Heart left ventricle (tissue), 13 donors: ENCODE results near the gene KRAS.

ENCODE experiments used
- POLR2A ChIP-seq, 2 donors: fragments of 450-650 bp; IDR thresholded peaks; one replicate each; pipeline ENCODE4 v1.6.1; 2017; ENCODE audit warnings: antibody characterized with exemption in 2 of 2, mild to moderate bottlenecking in 2 of 2, moderate library complexity in 2 of 2
- TF ChIP-seq, protein P1 (sequence below), 12 donors: fragments of 200-600 bp; sonication (generic) in 4 of 12; IDR thresholded peaks; one replicate each; pipeline versions ENCODE4 v1.5.0 to v1.8.0; 2018 to 2022; ENCODE audit warnings: antibody characterized with exemption in 12 of 12, mild to moderate bottlenecking in 5 of 12
- donor health status: ischemic (EF 13 %, LVEDD 7.1; RV severe dilation, severe dysfunction).
- donor health status: DM: no; HTN: yes; CAD: no.
- donor health status: DM: no; HTN: no; CAD: no.
- donor health status: ischemic (EF 25% LVEDD 6.9; RV normal size, moderate dysfunction).
- donor health status: ischemic (EF 25% LVEDD 5.7; RV mildly dilated, moderate dysfunction).
- donor health status: ischemic (EF 35%, LVEDD 5.7; RV mildly dilated, moderate dysfunction).
- donor health status: nonischemic (EF 11% LVEDD 7.7; RV severe dilation, severe dysfunction).
- donor health status: DM: yes; HTN: yes; CAD: no.
- donor health status: PGD.
- donor health status: ischemic (EF 29% LVEDD 5.4; RV normal size, mild dysfunction).
- donor health status: nonischemic (EF 23%, LVEDD 6.1; RV moderate dilation, normal function).

DNA sequence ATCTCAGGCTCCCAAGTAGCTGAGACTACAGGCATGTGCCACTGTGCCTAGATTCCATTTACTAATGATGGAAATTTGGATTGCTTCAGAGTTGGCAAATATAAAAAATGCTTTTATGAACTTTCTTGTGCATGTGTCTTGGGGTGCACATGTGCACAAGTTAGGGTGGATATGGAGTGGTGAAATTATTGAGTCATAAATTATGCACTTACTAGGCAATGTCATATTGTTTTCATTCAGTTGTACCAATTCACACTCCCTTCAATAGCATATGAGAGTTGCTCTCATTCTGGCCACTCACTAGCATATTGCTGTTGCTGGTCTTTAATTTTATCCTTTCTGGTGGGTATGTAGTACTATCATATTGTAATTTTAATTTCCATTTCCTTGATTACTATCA is 45.7 kb upstream of the KRAS start:
- TF ChIP-seq, protein P1, sequence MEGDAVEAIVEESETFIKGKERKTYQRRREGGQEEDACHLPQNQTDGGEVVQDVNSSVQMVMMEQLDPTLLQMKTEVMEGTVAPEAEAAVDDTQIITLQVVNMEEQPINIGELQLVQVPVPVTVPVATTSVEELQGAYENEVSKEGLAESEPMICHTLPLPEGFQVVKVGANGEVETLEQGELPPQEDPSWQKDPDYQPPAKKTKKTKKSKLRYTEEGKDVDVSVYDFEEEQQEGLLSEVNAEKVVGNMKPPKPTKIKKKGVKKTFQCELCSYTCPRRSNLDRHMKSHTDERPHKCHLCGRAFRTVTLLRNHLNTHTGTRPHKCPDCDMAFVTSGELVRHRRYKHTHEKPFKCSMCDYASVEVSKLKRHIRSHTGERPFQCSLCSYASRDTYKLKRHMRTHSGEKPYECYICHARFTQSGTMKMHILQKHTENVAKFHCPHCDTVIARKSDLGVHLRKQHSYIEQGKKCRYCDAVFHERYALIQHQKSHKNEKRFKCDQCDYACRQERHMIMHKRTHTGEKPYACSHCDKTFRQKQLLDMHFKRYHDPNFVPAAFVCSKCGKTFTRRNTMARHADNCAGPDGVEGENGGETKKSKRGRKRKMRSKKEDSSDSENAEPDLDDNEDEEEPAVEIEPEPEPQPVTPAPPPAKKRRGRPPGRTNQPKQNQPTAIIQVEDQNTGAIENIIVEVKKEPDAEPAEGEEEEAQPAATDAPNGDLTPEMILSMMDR (IDR thresholded peaks at IDR 0.05), result no peak
- no peak for TF ChIP-seq POLR2A (IDR thresholded peaks at IDR 0.05)
